ENCODE results near the gene TACR3. TPM values are rescaled to one million over a fixed set of nuclear protein-coding genes. Genes with fewer than 3 reads are reported as not detected.
A peak's percentile ranks its signal among the peaks of the same experiment; 100 is the strongest.

TACR3 gene
- total RNA-seq, 1 experiment from 2014 or later = not detected

GRCh38 chr4:103648541-103648940, 71.2 kb downstream of the TACR3 start:
- Histone ChIP-seq H3K9me3 (no peaks in the 10 kb centered on the region), H3K36me3 (ENCODE audit: control insufficient read depth, insufficient read depth, low read length) (no peaks in the 10 kb centered on the region), H3K4me1 (no peaks in the 10 kb centered on the region), H3K27me3 (replicated peaks; ENCODE audit: control insufficient read depth, insufficient read depth, low read length) (no peaks in the 10 kb centered on the region), H3K4me3 (ENCODE audit: low read depth, low read length) (no peak overlapping the region)
- intact Hi-C loops (cut with micrococcal nuclease; ENCODE audit: unreplicated experiment) = no loop called here
- no peak for TF ChIP-seq CTCF (IDR thresholded peaks at IDR 0.05; ENCODE audit: insufficient read depth in 1 of 2, low read depth in 1 of 2, low read length in 1 of 2, severe bottlenecking in 1 of 2, unreplicated experiment in 1 of 2)
- no peak for DNase-seq
- CTCF ChIA-PET = no interaction called here
- H3K27me3 Mint-ChIP-seq (ENCODE audit: insufficient read depth, unreplicated experiment) = peaks cover 2% of the 10 kb centered on the region
- BruUV-seq (replicated peaks) = no TSS peak
- no peaks in the 10 kb centered on the region for H3K4me1 Mint-ChIP-seq (ENCODE audit: low read depth, unreplicated experiment)
- POLR2A ChIA-PET = no interaction called here
- H3K36me3 Mint-ChIP-seq (ENCODE audit: insufficient read depth, unreplicated experiment) = no peaks in the 10 kb centered on the region
- H3K4me3 Mint-ChIP-seq (ENCODE audit: unreplicated experiment) = no peak overlapping the region
- H3K27ac Mint-ChIP-seq (ENCODE audit: unreplicated experiment) = no peak overlapping the region
- H3K9me3 Mint-ChIP-seq (ENCODE audit: unreplicated experiment) = no peaks in the 10 kb centered on the region

- Histone ChIP-seq H3K4me3 (ENCODE audit: low read depth, low read length) (no peak overlapping the region), H3K27me3 (replicated peaks; ENCODE audit: control insufficient read depth, insufficient read depth, low read length) (no peaks in the 10 kb centered on the region), H3K9me3 (no peaks in the 10 kb centered on the region), H3K4me1 (no peaks in the 10 kb centered on the region), H3K36me3 (ENCODE audit: control insufficient read depth, insufficient read depth, low read length) (no peaks in the 10 kb centered on the region)
- H3K4me1 Mint-ChIP-seq (ENCODE audit: low read depth, unreplicated experiment) = peaks cover 7% of the 10 kb centered on the region
- H3K36me3 Mint-ChIP-seq (ENCODE audit: insufficient read depth, unreplicated experiment) = no peaks in the 10 kb centered on the region
- CTCF ChIA-PET = no interaction called here
- H3K4me3 Mint-ChIP-seq (ENCODE audit: unreplicated experiment) = no peak overlapping the region
- H3K27ac Mint-ChIP-seq (ENCODE audit: unreplicated experiment) = no peak overlapping the region
- TF ChIP-seq CTCF (IDR thresholded peaks at IDR 0.05; ENCODE audit: insufficient read depth in 1 of 2, low read depth in 1 of 2, low read length in 1 of 2, severe bottlenecking in 1 of 2, unreplicated experiment in 1 of 2) = no peak
- no TSS peak for BruUV-seq (replicated peaks)
- peaks cover 2% of the 10 kb centered on the region for H3K27me3 Mint-ChIP-seq (ENCODE audit: insufficient read depth, unreplicated experiment)
- H3K9me3 Mint-ChIP-seq (ENCODE audit: unreplicated experiment) = no peaks in the 10 kb centered on the region
- POLR2A ChIA-PET = no interaction called here
- no peak for DNase-seq
- intact Hi-C loops (cut with micrococcal nuclease; ENCODE audit: unreplicated experiment) = no loop called here
Measured at GRCh38 chr4:103645991-103646390, 73.8 kb downstream of the TACR3 start.

- no peaks in the 10 kb centered on the region for H3K36me3 ChIP-seq (ENCODE audit: control insufficient read depth, insufficient read depth, low read length)
- H3K27ac Mint-ChIP-seq (ENCODE audit: unreplicated experiment) = no peak overlapping the region
- no peak overlapping the region for H3K4me3 ChIP-seq (ENCODE audit: low read depth, low read length)
- no peaks in the 10 kb centered on the region for H3K36me3 Mint-ChIP-seq (ENCODE audit: insufficient read depth, unreplicated experiment)
- H3K4me3 Mint-ChIP-seq (ENCODE audit: unreplicated experiment) = no peak overlapping the region
- H3K27me3 ChIP-seq (replicated peaks; ENCODE audit: control insufficient read depth, insufficient read depth, low read length) = no peaks in the 10 kb centered on the region
- H3K9me3 Mint-ChIP-seq (ENCODE audit: unreplicated experiment) = peaks cover 9% of the 10 kb centered on the region
- H3K9me3 ChIP-seq = no peaks in the 10 kb centered on the region; the same call in 1 of the 2 replicates
- POLR2A ChIA-PET = no interaction called here
- BruUV-seq (replicated peaks) = no TSS peak
- peak in 1 of 2 experiments; percentile 15 for TF ChIP-seq CTCF (IDR thresholded peaks at IDR 0.05; ENCODE audit: insufficient read depth in 1 of 2, low read depth in 1 of 2, low read length in 1 of 2, severe bottlenecking in 1 of 2, unreplicated experiment in 1 of 2)
- no peaks in the 10 kb centered on the region for H3K4me1 Mint-ChIP-seq (ENCODE audit: low read depth, unreplicated experiment)
- CTCF ChIA-PET = interaction anchor here (0.6 kb wide), 1 partner anchor 21 kb away, joined by 3 read pairs; no protein-coding TSS in a partner anchor
- no peak for DNase-seq
- no peaks in the 10 kb centered on the region for H3K4me1 ChIP-seq
- intact Hi-C loops (cut with micrococcal nuclease; ENCODE audit: unreplicated experiment) = loop anchor here (1.0 to 5.0 kb wide), 3 partner anchors 152 to 432 kb away; no protein-coding TSS in a partner anchor
- no peaks in the 10 kb centered on the region for H3K27me3 Mint-ChIP-seq (ENCODE audit: insufficient read depth, unreplicated experiment)
Measured at GRCh38 chr4:103634236-103634635, 85.5 kb downstream of the TACR3 start.
